ENCODE results near the gene TMEM44.

The TMEM44 gene

GRCh38 chr3:194577986-194578905 is 55.0 kb downstream of the TMEM44 start:
- no peak overlapping the region for H3K4me3 ChIP-seq (replicated peaks in 1 of 2; ENCODE audit: low read depth in 2 of 2, low read length in 2 of 2)
- no peak for TF ChIP-seq CTCF (IDR thresholded peaks at IDR 0.05; ENCODE audit: low read depth, low read length)
- peak; percentile 91 to 95 for DNase-seq (ENCODE audit: low read depth in 2 of 2)

- peak; percentile 96 to 99 for DNase-seq (ENCODE audit: low read depth in 2 of 2)
Observed at GRCh38 chr3:194575484-194576210, 57.6 kb downstream of the TMEM44 start.

GRCh38 chr3:194574639-194575483 is 58.4 kb downstream of the TMEM44 start:
- peak overlapping the region in 1 of 2 donors; percentile 18 for H3K4me3 ChIP-seq (replicated peaks in 1 of 2; ENCODE audit: low read depth in 2 of 2, low read length in 2 of 2)
- DNase-seq (ENCODE audit: low read depth in 2 of 2): peak; percentile 83 to 84
- peak; percentile 59 for TF ChIP-seq CTCF (IDR thresholded peaks at IDR 0.05; ENCODE audit: low read depth, low read length)

More at GRCh38 chr3:194575484-194576210, 57.6 kb downstream of the TMEM44 start:
- H3K4me3 ChIP-seq (replicated peaks in 1 of 2; ENCODE audit: low read depth in 2 of 2, low read length in 2 of 2): no peak overlapping the region
- TF ChIP-seq CTCF (IDR thresholded peaks at IDR 0.05; ENCODE audit: low read depth, low read length): peak; percentile 15

- peak; percentile 44 for TF ChIP-seq CTCF (IDR thresholded peaks at IDR 0.05; ENCODE audit: low read depth, low read length)
- DNase-seq (ENCODE audit: low read depth in 2 of 2): peak; percentile 72 to 82
Observed at GRCh38 chr3:194573680-194574437, 59.4 kb downstream of the TMEM44 start.

GRCh38 chr3:194572944-194573491 is 60.2 kb downstream of the TMEM44 start:
- DNase-seq (ENCODE audit: low read depth in 2 of 2): peak; percentile 73 to 93
- H3K4me3 ChIP-seq (replicated peaks in 1 of 2; ENCODE audit: low read depth in 2 of 2, low read length in 2 of 2): peak overlapping the region; percentile 9 to 18
- no peak for TF ChIP-seq CTCF (IDR thresholded peaks at IDR 0.05; ENCODE audit: low read depth, low read length)

More at GRCh38 chr3:194573680-194574437, 59.4 kb downstream of the TMEM44 start:
- H3K4me3 ChIP-seq (replicated peaks in 1 of 2; ENCODE audit: low read depth in 2 of 2, low read length in 2 of 2): peak overlapping the region in 1 of 2 donors; percentile 2

All from cardiac fibroblast (primary cell).